ENCODE data around the gene CCDC157.

The CCDC157 gene

GRCh38 chr22:30383061-30383460 lies 26.3 kb downstream of the CCDC157 start:
- H3K4me3 ChIP-seq (ENCODE audit: control insufficient read depth, low read depth, low read length), result no peak overlapping the region
- TF ChIP-seq CTCF (IDR thresholded peaks at IDR 0.05; ENCODE audit: control insufficient read depth, insufficient read depth, low read depth, low read length, missing control alignments), result no peak
- no peak for DNase-seq (ENCODE audit: low read depth)

GRCh38 chr22:30385942-30386341 lies 29.1 kb downstream of the CCDC157 start:
- no peak for DNase-seq (ENCODE audit: low read depth)
- H3K4me3 ChIP-seq (ENCODE audit: control insufficient read depth, low read depth, low read length), result peak overlapping the region; percentile 71
- no peak for TF ChIP-seq CTCF (IDR thresholded peaks at IDR 0.05; ENCODE audit: control insufficient read depth, insufficient read depth, low read depth, low read length, missing control alignments)

- H3K4me3 ChIP-seq (ENCODE audit: control insufficient read depth, low read depth, low read length), result peak overlapping the region; percentile 71
- no peak for TF ChIP-seq CTCF (IDR thresholded peaks at IDR 0.05; ENCODE audit: control insufficient read depth, insufficient read depth, low read depth, low read length, missing control alignments)
- DNase-seq (ENCODE audit: low read depth), result no peak
Observed at GRCh38 chr22:30386608-30386959, 29.8 kb downstream of the CCDC157 start.

- peak; percentile 73 for TF ChIP-seq CTCF (IDR thresholded peaks at IDR 0.05; ENCODE audit: control insufficient read depth, insufficient read depth, low read depth, low read length, missing control alignments)
- peak within 1 kb of the TSS; percentile 71 for H3K4me3 ChIP-seq (ENCODE audit: control insufficient read depth, low read depth, low read length)
- DNase-seq (ENCODE audit: low read depth), result peak; percentile 8
Observed at GRCh38 chr22:30386960-30387827, 30.4 kb downstream of the CCDC157 start, which contains the start of gene RNF215. RNF215 (minus strand) TSS chr22:30387411; CDS start chr22:30387313, 98 bp downstream.

- peak; percentile 88 for TF ChIP-seq CTCF (IDR thresholded peaks at IDR 0.05; ENCODE audit: control insufficient read depth, insufficient read depth, low read depth, low read length, missing control alignments)
- no peak overlapping the region for H3K4me3 ChIP-seq (ENCODE audit: control insufficient read depth, low read depth, low read length)
- peak; percentile 31 for DNase-seq (ENCODE audit: low read depth)
Observed at GRCh38 chr22:30390974-30391691, 34.3 kb downstream of the CCDC157 start.

- no peak for DNase-seq (ENCODE audit: low read depth)
- H3K4me3 ChIP-seq (ENCODE audit: control insufficient read depth, low read depth, low read length), result no peak overlapping the region
- no peak for TF ChIP-seq CTCF (IDR thresholded peaks at IDR 0.05; ENCODE audit: control insufficient read depth, insufficient read depth, low read depth, low read length, missing control alignments)
Observed at GRCh38 chr22:30392661-30393321, 36.0 kb downstream of the CCDC157 start.

Measured in AG09309 (cell line).